ENCODE measurements around the gene CEP104. TPM values are rescaled to one million over a fixed set of nuclear protein-coding genes. Genes with fewer than 3 reads are reported as not detected.

Gene CEP104
- total and polyA plus RNA-seq, 10 of the 15 experiments (the other 5 are each of a cell fraction or from before 2014, with no cell fraction given): 7.2 to 34.8 (median 19.3) TPM

DNA sequence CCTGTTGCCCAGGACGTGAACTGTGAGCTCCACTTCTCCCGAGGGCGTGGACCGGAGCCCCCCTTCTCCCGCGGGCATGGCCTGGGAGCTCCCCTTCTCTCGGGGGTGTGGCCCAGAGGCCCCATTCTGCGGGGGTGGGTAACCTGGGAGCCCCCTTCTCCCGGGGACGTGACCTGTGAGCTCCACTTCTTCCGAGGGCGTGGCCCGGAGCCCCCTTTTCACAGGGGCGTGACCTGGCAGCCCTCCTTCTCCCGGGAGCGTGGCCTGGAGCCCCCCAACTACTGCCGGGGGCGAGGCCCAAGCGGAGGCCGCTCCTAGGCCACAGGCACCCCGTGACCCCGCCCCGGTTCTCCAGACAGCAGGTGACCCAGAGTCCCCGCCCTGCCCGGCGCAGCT, 42.7 kb upstream of the CEP104 start (continued):
- no peak for TF ChIP-seq NFXL1 (IDR thresholded peaks at IDR 0.05; ENCODE audit: borderline replicate concordance)
- TF ChIP-seq GABPA (IDR thresholded peaks at IDR 0.05; ENCODE audit: low read depth): no peak
- TF ChIP-seq, protein P1, sequence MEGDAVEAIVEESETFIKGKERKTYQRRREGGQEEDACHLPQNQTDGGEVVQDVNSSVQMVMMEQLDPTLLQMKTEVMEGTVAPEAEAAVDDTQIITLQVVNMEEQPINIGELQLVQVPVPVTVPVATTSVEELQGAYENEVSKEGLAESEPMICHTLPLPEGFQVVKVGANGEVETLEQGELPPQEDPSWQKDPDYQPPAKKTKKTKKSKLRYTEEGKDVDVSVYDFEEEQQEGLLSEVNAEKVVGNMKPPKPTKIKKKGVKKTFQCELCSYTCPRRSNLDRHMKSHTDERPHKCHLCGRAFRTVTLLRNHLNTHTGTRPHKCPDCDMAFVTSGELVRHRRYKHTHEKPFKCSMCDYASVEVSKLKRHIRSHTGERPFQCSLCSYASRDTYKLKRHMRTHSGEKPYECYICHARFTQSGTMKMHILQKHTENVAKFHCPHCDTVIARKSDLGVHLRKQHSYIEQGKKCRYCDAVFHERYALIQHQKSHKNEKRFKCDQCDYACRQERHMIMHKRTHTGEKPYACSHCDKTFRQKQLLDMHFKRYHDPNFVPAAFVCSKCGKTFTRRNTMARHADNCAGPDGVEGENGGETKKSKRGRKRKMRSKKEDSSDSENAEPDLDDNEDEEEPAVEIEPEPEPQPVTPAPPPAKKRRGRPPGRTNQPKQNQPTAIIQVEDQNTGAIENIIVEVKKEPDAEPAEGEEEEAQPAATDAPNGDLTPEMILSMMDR (IDR thresholded peaks at IDR 0.05 in 2 of 3, conservative IDR thresholded peaks at IDR 0.05 in 1 of 3; ENCODE audit: control insufficient read depth in 2 of 3, extremely low read depth in 1 of 3, insufficient read depth in 1 of 3, low read depth in 3 of 3, low read length in 3 of 3): peak in 2 of 3 experiments; percentile 18 to 28; a peak in 1 of 6 replicates
- TF ChIP-seq CREB1 (IDR thresholded peaks at IDR 0.05; ENCODE audit: low read depth): no peak
- no peak for TF ChIP-seq YY1 (IDR thresholded peaks at IDR 0.05; ENCODE audit: low read depth, low read length)
- no peak for TF ChIP-seq POLR2A (IDR thresholded peaks at IDR 0.05; ENCODE audit: low read depth, low read length)
- TF ChIP-seq, protein P2, sequence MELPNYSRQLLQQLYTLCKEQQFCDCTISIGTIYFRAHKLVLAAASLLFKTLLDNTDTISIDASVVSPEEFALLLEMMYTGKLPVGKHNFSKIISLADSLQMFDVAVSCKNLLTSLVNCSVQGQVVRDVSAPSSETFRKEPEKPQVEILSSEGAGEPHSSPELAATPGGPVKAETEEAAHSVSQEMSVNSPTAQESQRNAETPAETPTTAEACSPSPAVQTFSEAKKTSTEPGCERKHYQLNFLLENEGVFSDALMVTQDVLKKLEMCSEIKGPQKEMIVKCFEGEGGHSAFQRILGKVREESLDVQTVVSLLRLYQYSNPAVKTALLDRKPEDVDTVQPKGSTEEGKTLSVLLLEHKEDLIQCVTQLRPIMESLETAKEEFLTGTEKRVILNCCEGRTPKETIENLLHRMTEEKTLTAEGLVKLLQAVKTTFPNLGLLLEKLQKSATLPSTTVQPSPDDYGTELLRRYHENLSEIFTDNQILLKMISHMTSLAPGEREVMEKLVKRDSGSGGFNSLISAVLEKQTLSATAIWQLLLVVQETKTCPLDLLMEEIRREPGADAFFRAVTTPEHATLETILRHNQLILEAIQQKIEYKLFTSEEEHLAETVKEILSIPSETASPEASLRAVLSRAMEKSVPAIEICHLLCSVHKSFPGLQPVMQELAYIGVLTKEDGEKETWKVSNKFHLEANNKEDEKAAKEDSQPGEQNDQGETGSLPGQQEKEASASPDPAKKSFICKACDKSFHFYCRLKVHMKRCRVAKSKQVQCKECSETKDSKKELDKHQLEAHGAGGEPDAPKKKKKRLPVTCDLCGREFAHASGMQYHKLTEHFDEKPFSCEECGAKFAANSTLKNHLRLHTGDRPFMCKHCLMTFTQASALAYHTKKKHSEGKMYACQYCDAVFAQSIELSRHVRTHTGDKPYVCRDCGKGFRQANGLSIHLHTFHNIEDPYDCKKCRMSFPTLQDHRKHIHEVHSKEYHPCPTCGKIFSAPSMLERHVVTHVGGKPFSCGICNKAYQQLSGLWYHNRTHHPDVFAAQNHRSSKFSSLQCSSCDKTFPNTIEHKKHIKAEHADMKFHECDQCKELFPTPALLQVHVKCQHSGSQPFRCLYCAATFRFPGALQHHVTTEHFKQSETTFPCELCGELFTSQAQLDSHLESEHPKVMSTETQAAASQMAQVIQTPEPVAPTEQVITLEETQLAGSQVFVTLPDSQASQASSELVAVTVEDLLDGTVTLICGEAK (IDR thresholded peaks at IDR 0.05; ENCODE audit: borderline replicate concordance): no peak
- TF ChIP-seq WRNIP1 (IDR thresholded peaks at IDR 0.05; ENCODE audit: borderline replicate concordance, low read depth, low read length): no peak
- no peak for TF ChIP-seq JUND (IDR thresholded peaks at IDR 0.05; ENCODE audit: low read depth, low read length)
- 0 out of 2 replicates have a peak, but pooled peaks have one; percentile 5 for TF ChIP-seq PAX5 (IDR thresholded peaks at IDR 0.05; ENCODE audit: borderline replicate concordance, low read depth, low read length)
- no peak for TF ChIP-seq CBX3 (IDR thresholded peaks at IDR 0.05; ENCODE audit: borderline replicate concordance, low read depth)
- no peak; a peak in 1 of 4 replicates for TF ChIP-seq BHLHE40 (IDR thresholded peaks at IDR 0.05; ENCODE audit: borderline replicate concordance in 1 of 2, low read depth in 2 of 2, low read length in 1 of 2)
- no peak for TF ChIP-seq ETV6 (conservative IDR thresholded peaks at IDR 0.05 in 1 of 2, IDR thresholded peaks at IDR 0.05 in 1 of 2; ENCODE audit: borderline replicate concordance in 1 of 2, low read depth in 1 of 2)
- no peak for TF ChIP-seq ZBED1 (IDR thresholded peaks at IDR 0.05; ENCODE audit: borderline replicate concordance)
- 0 out of 2 replicates have a peak, but pooled peaks have one; percentile 18 for TF ChIP-seq RB1 (IDR thresholded peaks at IDR 0.05; ENCODE audit: borderline replicate concordance)
- peak; percentile 76 for TF ChIP-seq GATAD2B (conservative IDR thresholded peaks at IDR 0.05; ENCODE audit: low read depth)
- no peak for TF ChIP-seq FOS (IDR thresholded peaks at IDR 0.05; ENCODE audit: borderline replicate concordance, extremely low read depth, insufficient read length)
- no peak for TF ChIP-seq CHD2 (IDR thresholded peaks at IDR 0.05; ENCODE audit: borderline replicate concordance, low read depth, low read length)
- TF ChIP-seq TCF3 (IDR thresholded peaks at IDR 0.05; ENCODE audit: borderline replicate concordance, insufficient read depth, low read depth, low read length): peak; percentile 73; the same call in 1 of the 2 replicates
- no peak for TF ChIP-seq BCL11A (IDR thresholded peaks at IDR 0.05; ENCODE audit: low read depth, low read length)
- TF ChIP-seq, protein P3, sequence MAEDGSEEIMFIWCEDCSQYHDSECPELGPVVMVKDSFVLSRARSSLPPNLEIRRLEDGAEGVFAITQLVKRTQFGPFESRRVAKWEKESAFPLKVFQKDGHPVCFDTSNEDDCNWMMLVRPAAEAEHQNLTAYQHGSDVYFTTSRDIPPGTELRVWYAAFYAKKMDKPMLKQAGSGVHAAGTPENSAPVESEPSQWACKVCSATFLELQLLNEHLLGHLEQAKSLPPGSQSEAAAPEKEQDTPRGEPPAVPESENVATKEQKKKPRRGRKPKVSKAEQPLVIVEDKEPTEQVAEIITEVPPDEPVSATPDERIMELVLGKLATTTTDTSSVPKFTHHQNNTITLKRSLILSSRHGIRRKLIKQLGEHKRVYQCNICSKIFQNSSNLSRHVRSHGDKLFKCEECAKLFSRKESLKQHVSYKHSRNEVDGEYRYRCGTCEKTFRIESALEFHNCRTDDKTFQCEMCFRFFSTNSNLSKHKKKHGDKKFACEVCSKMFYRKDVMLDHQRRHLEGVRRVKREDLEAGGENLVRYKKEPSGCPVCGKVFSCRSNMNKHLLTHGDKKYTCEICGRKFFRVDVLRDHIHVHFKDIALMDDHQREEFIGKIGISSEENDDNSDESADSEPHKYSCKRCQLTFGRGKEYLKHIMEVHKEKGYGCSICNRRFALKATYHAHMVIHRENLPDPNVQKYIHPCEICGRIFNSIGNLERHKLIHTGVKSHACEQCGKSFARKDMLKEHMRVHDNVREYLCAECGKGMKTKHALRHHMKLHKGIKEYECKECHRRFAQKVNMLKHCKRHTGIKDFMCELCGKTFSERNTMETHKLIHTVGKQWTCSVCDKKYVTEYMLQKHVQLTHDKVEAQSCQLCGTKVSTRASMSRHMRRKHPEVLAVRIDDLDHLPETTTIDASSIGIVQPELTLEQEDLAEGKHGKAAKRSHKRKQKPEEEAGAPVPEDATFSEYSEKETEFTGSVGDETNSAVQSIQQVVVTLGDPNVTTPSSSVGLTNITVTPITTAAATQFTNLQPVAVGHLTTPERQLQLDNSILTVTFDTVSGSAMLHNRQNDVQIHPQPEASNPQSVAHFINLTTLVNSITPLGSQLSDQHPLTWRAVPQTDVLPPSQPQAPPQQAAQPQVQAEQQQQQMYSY (CRISPR knock-in tag; IDR thresholded peaks at IDR 0.05): no peak
